Hepatocyte (in vitro differentiated cells): ENCODE results near the gene OAS3. TPM values are rescaled to one million over a fixed set of nuclear protein-coding genes. Genes with fewer than 3 reads are reported as not detected.

Source experiments
- DNase-seq: peaks from one replicate; pipeline ENCODE4 v3.0.0-alpha.2; 2016; ENCODE audit warnings: low spot score
- H2AFZ ChIP-seq: fragments of 200-600 bp; sonication (generic); 2 replicates; pipeline ENCODE4 v1.6.0; 2016; ENCODE audit warnings: antibody characterized with exemption, mild to moderate bottlenecking
- H3K27ac ChIP-seq: fragments of 200-600 bp; sonication (generic); 2 replicates; pipeline ENCODE4 v1.5.1; 2016; ENCODE audit warnings: mild to moderate bottlenecking
- H3K27me3 ChIP-seq: fragments of 200-600 bp; sonication (generic); 2 replicates; pipeline ENCODE4 v1.6.1; 2016
- H3K36me3 ChIP-seq: fragments of 200-600 bp; sonication (generic); replicated peaks from 2 replicates; pipeline ENCODE4 v1.5.1; 2016; ENCODE audit warnings: low read depth; ENCODE audit not compliant: insufficient read depth
- H3K4me1 ChIP-seq: fragments of 200-600 bp; sonication (generic); 2 replicates; pipeline ENCODE4 v1.5.1; 2016; ENCODE audit warnings: mild to moderate bottlenecking, moderate library complexity; ENCODE audit not compliant: insufficient read depth
- H3K4me2 ChIP-seq: fragments of 200-600 bp; sonication (generic); 2 replicates; pipeline ENCODE4 v1.6.0; 2016
- H3K4me3 ChIP-seq: fragments of 200-600 bp; sonication (generic); 2 replicates; pipeline ENCODE4 v1.5.1; 2016; ENCODE audit warnings: mild to moderate bottlenecking
- H3K79me2 ChIP-seq: fragments of 200-600 bp; sonication (generic); 2 replicates; pipeline ENCODE4 v1.6.0; 2017; ENCODE audit warnings: mild to moderate bottlenecking
- H3K9me2 ChIP-seq: fragments of 200-600 bp; sonication (generic); replicated peaks from 2 replicates; pipeline ENCODE4 v1.6.0; 2017; ENCODE audit warnings: mild to moderate bottlenecking; ENCODE audit not compliant: insufficient read depth
- H3K9me3 ChIP-seq: fragments of 200-600 bp; sonication (generic); 2 replicates; pipeline ENCODE4 v1.5.1; 2016; ENCODE audit warnings: low read depth, mild to moderate bottlenecking
- H4K20me1 ChIP-seq: fragments of 200-600 bp; sonication (generic); 2 replicates; pipeline ENCODE4 v1.6.0; 2016; ENCODE audit warnings: mild to moderate bottlenecking; ENCODE audit not compliant: insufficient read depth, poor library complexity, severe bottlenecking
- CTCF ChIP-seq: fragments of 200-600 bp; sonication (generic); IDR thresholded peaks from 2 replicates; pipeline ENCODE4 v1.5.1; 2016; ENCODE audit warnings: antibody characterized with exemption, mild to moderate bottlenecking; ENCODE audit not compliant: poor library complexity
- EZH2 ChIP-seq: fragments of 200-600 bp; sonication (generic); IDR thresholded peaks from 2 replicates; pipeline ENCODE4 v1.6.1; 2016; ENCODE audit warnings: antibody characterized with exemption, mild to moderate bottlenecking, borderline replicate concordance
- EZH2phosphoT487 ChIP-seq: fragments of 200-600 bp; sonication (generic); IDR thresholded peaks from one replicate; pipeline ENCODE4 v1.6.1; 2018; ENCODE audit warnings: antibody characterized with exemption, mild to moderate bottlenecking, low read depth, moderate library complexity; ENCODE audit not compliant: unreplicated experiment, severe bottlenecking
- WGBS: methylation state at CpG from one replicate; pipeline ENCODE4 v1.1.6; 2016; ENCODE audit warnings: low lambda C conversion rate; ENCODE audit errors: missing lambda C conversion rate; 5-methylcytosine and 5-hydroxymethylcytosine counted together
- polyA plus RNA-seq: library from polyadenylated mRNA; unstranded; fragments of >200 nt; fragmentation: Nextera tagmentation; extraction: Ambion mirVana; gene quantifications from 2 replicates; pipeline ENCODE4 v1.2.1, GENCODE V29; 2016
- total RNA-seq: library from RNA; depleted of rRNA; stranded (reverse); fragments of >200 nt; gene quantifications from 2 replicates; pipeline ENCODE4 v1.2.3, GENCODE V29; 2014

OAS3 gene
- total and polyA plus RNA-seq, 2 experiments from 2014 or later = 6.6 to 15.0 TPM

DNA sequence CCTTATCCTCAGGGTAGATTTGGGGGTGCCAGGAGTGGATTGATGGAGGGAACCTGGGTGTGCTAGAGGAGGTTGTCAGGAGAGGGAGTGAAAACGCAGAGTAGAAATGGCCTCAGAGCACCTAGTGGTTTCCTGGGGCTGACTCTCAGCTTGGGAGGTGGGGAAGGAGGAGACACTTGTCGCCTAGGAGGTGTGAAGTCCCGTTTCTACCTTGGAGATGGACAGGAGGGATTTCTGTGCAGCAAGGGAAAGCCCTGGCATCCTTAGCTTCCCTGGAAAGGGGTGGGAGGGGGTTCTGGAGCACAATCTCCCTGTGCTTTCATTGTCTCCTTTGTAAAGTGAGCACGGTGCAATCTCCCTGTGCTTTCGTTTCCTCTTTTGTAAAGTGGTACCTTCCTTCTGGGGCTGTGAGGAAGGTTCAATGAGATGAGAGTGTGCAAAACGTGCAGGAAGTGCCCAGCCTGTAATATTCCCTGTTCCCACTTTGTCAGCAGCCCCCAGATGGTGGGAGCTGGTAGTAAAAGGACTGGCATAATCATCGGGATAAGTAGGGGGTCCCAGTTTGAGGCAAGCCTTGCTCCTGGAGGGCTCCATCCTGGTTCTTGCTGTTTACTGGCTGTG, 1.6 kb downstream of the OAS3 start:
- Histone ChIP-seq H3K9me2 (no peaks in the 10 kb centered on the region), H3K27ac (no peak overlapping the region), H4K20me1 (no peaks in the 10 kb centered on the region), H3K79me2 (no peaks in the 10 kb centered on the region), H3K4me3 (no peak overlapping the region), H3K4me1 (no peaks in the 10 kb centered on the region), H2AFZ (no peak overlapping the region), H3K36me3 (no peaks in the 10 kb centered on the region), H3K27me3 (no peaks in the 10 kb centered on the region), H3K4me2 (peak overlapping the region; percentile 92), H3K9me3 (no peaks in the 10 kb centered on the region)
- no peak for DNase-seq
- TF ChIP-seq EZH2phosphoT487 (no peak), EZH2 (no peak), CTCF (no peak)
- WGBS = 67% methylated on average over 7 of the region's 7 CpGs

- Histone ChIP-seq H3K4me2 (no peak overlapping the region), H3K36me3 (no peaks in the 10 kb centered on the region), H3K9me3 (no peaks in the 10 kb centered on the region), H3K9me2 (no peaks in the 10 kb centered on the region), H2AFZ (no peak overlapping the region), H4K20me1 (no peaks in the 10 kb centered on the region), H3K27ac (no peak overlapping the region), H3K4me1 (no peaks in the 10 kb centered on the region), H3K4me3 (no peak overlapping the region), H3K27me3 (no peaks in the 10 kb centered on the region), H3K79me2 (no peaks in the 10 kb centered on the region)
- WGBS = 90% methylated on average over 16 of the region's 16 CpGs
- no peak for TF ChIP-seq EZH2phosphoT487
- TF ChIP-seq CTCF = no peak
- TF ChIP-seq EZH2 = no peak
- DNase-seq = no peak
Measured at GRCh38 chr12:112941528-112942335, 3.5 kb downstream of the OAS3 start.

DNA sequence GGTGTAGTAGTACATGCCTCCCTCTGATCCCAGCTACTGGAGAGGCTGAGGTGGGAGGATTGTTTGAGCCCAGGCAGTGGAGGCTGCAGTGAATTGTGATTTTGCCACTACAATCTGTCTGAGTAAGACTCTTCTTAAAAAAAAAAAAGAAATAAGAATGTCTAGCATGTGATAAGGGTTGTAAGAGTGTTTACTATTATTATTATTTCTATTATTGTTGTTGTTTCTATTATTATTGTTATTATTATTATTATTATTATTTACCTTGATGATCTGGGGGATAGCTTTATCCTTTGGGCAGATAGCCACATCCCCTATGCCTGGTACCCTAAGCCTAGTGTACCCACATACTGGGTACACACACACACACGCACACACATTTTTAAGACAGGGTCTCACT, 4.3 kb downstream of the OAS3 start:
- H3K36me3 ChIP-seq = no peaks in the 10 kb centered on the region
- no peak for TF ChIP-seq CTCF
- TF ChIP-seq EZH2phosphoT487 = no peak
- TF ChIP-seq EZH2 = no peak

More for the DNA sequence above, 4.3 kb downstream of the OAS3 start:
- no peaks in the 10 kb centered on the region for H3K27me3 ChIP-seq
- no peak overlapping the region for H2AFZ ChIP-seq
- 95% methylated on average over 1 of the region's 1 CpG for WGBS
- no peak for DNase-seq
- no peaks in the 10 kb centered on the region for H3K9me2 ChIP-seq
- H3K27ac ChIP-seq = no peak overlapping the region
- H3K4me2 ChIP-seq = no peak overlapping the region
- H3K4me3 ChIP-seq = no peak overlapping the region
- no peaks in the 10 kb centered on the region for H3K4me1 ChIP-seq
- H3K9me3 ChIP-seq = no peaks in the 10 kb centered on the region
- H3K79me2 ChIP-seq = no peaks in the 10 kb centered on the region
- H4K20me1 ChIP-seq = no peaks in the 10 kb centered on the region
